Parathyroid adenoma (tissue), 2 donors: ENCODE measurements around the gene PTPRJ.

Source experiments
- H2AFZ ChIP-seq: fragments of 300-600 bp; sonication (generic); one replicate; pipeline ENCODE4 v1.7.0; 2017; ENCODE audit warnings: antibody characterized with exemption, mild to moderate bottlenecking
- H3K27ac ChIP-seq: fragments of 300-600 bp; sonication (generic); one replicate; pipeline ENCODE4 v1.7.0; 2017
- H3K27me3 ChIP-seq: fragments of 300-600 bp; sonication (generic); one replicate; pipeline ENCODE4 v1.7.0; 2017; ENCODE audit warnings: low read length; ENCODE audit not compliant: control insufficient read depth, insufficient read depth
- H3K36me3 ChIP-seq: fragments of 300-600 bp; sonication (generic); one replicate; pipeline ENCODE4 v1.7.0; 2017; ENCODE audit warnings: low read length; ENCODE audit not compliant: control insufficient read depth, insufficient read depth
- H3K4me1 ChIP-seq: fragments of 300-600 bp; sonication (generic); one replicate; pipeline ENCODE4 v1.7.0; 2017; ENCODE audit warnings: control low read depth
- H3K4me2 ChIP-seq: fragments of 300-600 bp; sonication (generic); one replicate; pipeline ENCODE4 v1.7.0; 2017; ENCODE audit warnings: low read length
- H3K4me3 ChIP-seq: fragments of 300-600 bp; sonication (generic); one replicate; pipeline ENCODE4 v1.7.0; 2017; ENCODE audit warnings: low read depth, low read length
- H3K79me2 ChIP-seq: fragments of 300-600 bp; sonication (generic); one replicate; pipeline ENCODE4 v1.7.0; 2017; ENCODE audit warnings: control low read depth
- H3K9ac ChIP-seq: fragments of 300-600 bp; sonication (generic); one replicate; pipeline ENCODE4 v1.7.0; 2017; ENCODE audit warnings: mild to moderate bottlenecking
- H3K9me3 ChIP-seq: fragments of 300-600 bp; sonication (generic); one replicate; pipeline ENCODE4 v1.7.0; 2017; ENCODE audit warnings: low read length; ENCODE audit not compliant: control insufficient read depth
- TF ChIP-seq, protein P1 (sequence below): fragments of 300-600 bp; sonication (generic); IDR thresholded peaks from one replicate; pipeline ENCODE4 v1.7.0; 2017; ENCODE audit warnings: antibody characterized with exemption, mild to moderate bottlenecking
- donor health status: primary hyperparathyroidism.

The PTPRJ gene

GRCh38 chr11:48005136-48005535 lies 24.8 kb downstream of the PTPRJ start:
- Histone ChIP-seq H3K27ac (no peak overlapping the region), H3K4me2 (no peak overlapping the region), H3K79me2 (peaks cover 11% of the 10 kb centered on the region), H3K9me3 (no peaks in the 10 kb centered on the region), H3K36me3 (no peaks in the 10 kb centered on the region), H3K27me3 (no peaks in the 10 kb centered on the region), H3K4me1 (no peaks in the 10 kb centered on the region), H3K9ac (no peak overlapping the region), H3K4me3 (no peak overlapping the region), H2AFZ (no peak overlapping the region)
- TF ChIP-seq, protein P1, sequence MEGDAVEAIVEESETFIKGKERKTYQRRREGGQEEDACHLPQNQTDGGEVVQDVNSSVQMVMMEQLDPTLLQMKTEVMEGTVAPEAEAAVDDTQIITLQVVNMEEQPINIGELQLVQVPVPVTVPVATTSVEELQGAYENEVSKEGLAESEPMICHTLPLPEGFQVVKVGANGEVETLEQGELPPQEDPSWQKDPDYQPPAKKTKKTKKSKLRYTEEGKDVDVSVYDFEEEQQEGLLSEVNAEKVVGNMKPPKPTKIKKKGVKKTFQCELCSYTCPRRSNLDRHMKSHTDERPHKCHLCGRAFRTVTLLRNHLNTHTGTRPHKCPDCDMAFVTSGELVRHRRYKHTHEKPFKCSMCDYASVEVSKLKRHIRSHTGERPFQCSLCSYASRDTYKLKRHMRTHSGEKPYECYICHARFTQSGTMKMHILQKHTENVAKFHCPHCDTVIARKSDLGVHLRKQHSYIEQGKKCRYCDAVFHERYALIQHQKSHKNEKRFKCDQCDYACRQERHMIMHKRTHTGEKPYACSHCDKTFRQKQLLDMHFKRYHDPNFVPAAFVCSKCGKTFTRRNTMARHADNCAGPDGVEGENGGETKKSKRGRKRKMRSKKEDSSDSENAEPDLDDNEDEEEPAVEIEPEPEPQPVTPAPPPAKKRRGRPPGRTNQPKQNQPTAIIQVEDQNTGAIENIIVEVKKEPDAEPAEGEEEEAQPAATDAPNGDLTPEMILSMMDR: no peak

- Histone ChIP-seq H3K9ac (no peak overlapping the region), H3K27ac (no peak overlapping the region), H3K4me1 (no peaks in the 10 kb centered on the region), H3K27me3 (no peaks in the 10 kb centered on the region), H3K9me3 (no peaks in the 10 kb centered on the region), H2AFZ (no peak overlapping the region), H3K36me3 (no peaks in the 10 kb centered on the region), H3K4me2 (no peak overlapping the region), H3K79me2 (peaks cover 11% of the 10 kb centered on the region), H3K4me3 (no peak overlapping the region)
- TF ChIP-seq, protein P1: no peak
Observed at GRCh38 chr11:48005831-48006270, 25.5 kb downstream of the PTPRJ start.

GRCh38 chr11:48006301-48006992 lies 26.1 kb downstream of the PTPRJ start:
- H3K27ac ChIP-seq: no peak overlapping the region
- H3K9ac ChIP-seq: no peak overlapping the region

DNA sequence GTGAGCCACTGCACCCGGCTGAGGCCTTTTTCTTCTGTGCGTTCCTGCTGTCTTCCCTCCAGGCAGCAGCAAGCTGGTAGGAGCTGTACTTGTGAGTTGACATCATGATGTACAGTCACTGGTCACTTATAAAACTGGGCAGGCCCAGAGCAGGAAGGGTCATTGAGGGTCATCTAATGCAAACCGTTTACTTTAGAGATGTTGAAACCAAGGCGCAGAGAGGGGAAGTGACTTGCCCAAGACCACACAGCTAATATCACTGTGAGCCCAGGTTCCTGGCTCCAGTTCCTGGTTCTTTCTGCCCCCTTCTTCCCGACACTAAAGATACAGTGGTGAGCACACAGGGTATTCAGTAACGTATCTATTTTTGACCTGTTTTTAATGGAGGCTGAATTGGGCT lies 27.3 kb downstream of the PTPRJ start:
- no peaks in the 10 kb centered on the region for H3K36me3 ChIP-seq
- no peak overlapping the region for H2AFZ ChIP-seq
- H3K4me2 ChIP-seq: no peak overlapping the region
- TF ChIP-seq, protein P1: no peak
- no peak overlapping the region for H3K4me3 ChIP-seq
- no peaks in the 10 kb centered on the region for H3K9me3 ChIP-seq
- no peaks in the 10 kb centered on the region for H3K4me1 ChIP-seq
- H3K27me3 ChIP-seq: no peaks in the 10 kb centered on the region
- peaks cover 11% of the 10 kb centered on the region for H3K79me2 ChIP-seq
- no peak overlapping the region for H3K27ac ChIP-seq
- no peak overlapping the region for H3K9ac ChIP-seq

More at GRCh38 chr11:48006301-48006992, 26.1 kb downstream of the PTPRJ start:
- no peak overlapping the region for H3K4me2 ChIP-seq
- no peaks in the 10 kb centered on the region for H3K27me3 ChIP-seq
- no peaks in the 10 kb centered on the region for H3K9me3 ChIP-seq
- TF ChIP-seq, protein P1: no peak
- no peaks in the 10 kb centered on the region for H3K4me1 ChIP-seq
- H3K36me3 ChIP-seq: no peaks in the 10 kb centered on the region
- peaks cover 11% of the 10 kb centered on the region for H3K79me2 ChIP-seq
- H2AFZ ChIP-seq: no peak overlapping the region
- no peak overlapping the region for H3K4me3 ChIP-seq

DNA sequence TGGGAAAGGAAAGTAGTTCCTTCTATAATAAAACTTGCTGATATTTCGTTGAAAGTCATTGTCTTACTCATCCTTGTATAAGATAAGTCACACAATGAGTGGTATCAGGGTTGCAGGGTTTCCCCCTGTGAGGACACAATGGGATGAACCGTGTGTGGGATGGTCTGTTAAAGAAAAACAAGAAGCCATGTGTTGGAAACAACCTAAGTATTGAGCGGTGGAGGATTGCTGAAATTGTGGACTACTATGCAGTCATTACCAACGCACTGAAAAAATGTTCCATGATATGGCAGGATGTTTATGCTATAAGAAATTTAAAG lies 28.6 kb downstream of the PTPRJ start:
- no peak overlapping the region for H3K4me3 ChIP-seq
- no peak overlapping the region for H3K4me2 ChIP-seq
- H3K4me1 ChIP-seq: no peaks in the 10 kb centered on the region
- H3K36me3 ChIP-seq: no peaks in the 10 kb centered on the region
- H3K27me3 ChIP-seq: no peaks in the 10 kb centered on the region
- H3K27ac ChIP-seq: no peak overlapping the region
- H3K9me3 ChIP-seq: no peaks in the 10 kb centered on the region
- TF ChIP-seq, protein P1: no peak
- no peak overlapping the region for H2AFZ ChIP-seq
- no peak overlapping the region for H3K9ac ChIP-seq
- peaks cover 11% of the 10 kb centered on the region for H3K79me2 ChIP-seq
